ENCODE data around the gene OR52M1. TPM values are rescaled to one million over a fixed set of nuclear protein-coding genes. Genes with fewer than 3 reads are reported as not detected.

The OR52M1 gene
- total RNA-seq, 1 experiment from 2014 or later = not detected

DNA sequence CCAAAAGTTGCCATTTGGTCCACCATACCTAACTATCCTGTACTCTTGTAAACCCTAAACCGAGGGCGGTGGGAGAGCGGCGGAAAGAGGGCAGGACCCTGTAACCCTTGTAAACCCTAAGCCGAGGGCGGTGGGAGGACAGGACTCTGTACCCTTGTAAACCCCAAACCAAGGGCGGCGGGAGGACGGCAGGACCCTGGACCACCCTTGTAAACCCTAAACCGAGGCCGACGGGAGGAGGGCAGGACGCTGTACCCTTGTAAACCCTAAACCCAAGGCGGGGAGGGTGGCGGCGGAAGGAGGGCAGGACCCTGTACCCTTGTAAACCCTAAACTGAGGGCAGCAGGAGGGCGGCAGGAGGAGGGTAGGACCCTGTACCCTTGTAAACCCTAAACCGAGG is 24.1 kb downstream of the OR52M1 start:
- no peak for DNase-seq (ENCODE audit: low read depth)

DNA sequence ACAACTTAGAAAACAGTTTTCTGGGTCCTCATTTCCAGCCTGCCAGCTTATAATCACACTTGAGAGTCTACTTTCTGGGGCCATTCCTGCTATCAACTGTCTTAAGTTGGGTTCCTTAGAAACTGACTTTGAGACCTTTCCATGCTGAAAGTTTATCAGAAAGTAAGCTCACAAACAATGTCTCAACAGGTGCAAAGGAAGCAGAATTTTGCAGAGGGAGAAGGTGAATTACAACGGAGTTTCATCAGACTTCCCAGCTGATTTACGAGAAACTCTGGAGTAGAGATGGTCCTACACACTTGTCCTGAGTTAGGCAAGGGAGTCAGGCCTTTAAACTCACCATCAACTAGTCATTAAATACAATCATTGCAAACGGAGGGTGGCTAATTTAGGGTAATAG is 31.9 kb downstream of the OR52M1 start:
- no peak for DNase-seq (ENCODE audit: low read depth)

GRCh38 chr11:4577761-4578160 is 32.8 kb downstream of the OR52M1 start:
- DNase-seq (ENCODE audit: low read depth) = no peak

- DNase-seq (ENCODE audit: low read depth) = no peak
Observed at GRCh38 chr11:4578624-4579023, 33.6 kb downstream of the OR52M1 start.

- DNase-seq (ENCODE audit: low read depth) = no peak
Observed at GRCh38 chr11:4580124-4580523, 35.1 kb downstream of the OR52M1 start.

- DNase-seq (ENCODE audit: low read depth) = no peak
Observed at GRCh38 chr11:4581443-4581842, 36.5 kb downstream of the OR52M1 start, which contains the start of gene OR52I2. Gene OR52I2, plus strand, starts transcription at chr11:4581743.

DNA sequence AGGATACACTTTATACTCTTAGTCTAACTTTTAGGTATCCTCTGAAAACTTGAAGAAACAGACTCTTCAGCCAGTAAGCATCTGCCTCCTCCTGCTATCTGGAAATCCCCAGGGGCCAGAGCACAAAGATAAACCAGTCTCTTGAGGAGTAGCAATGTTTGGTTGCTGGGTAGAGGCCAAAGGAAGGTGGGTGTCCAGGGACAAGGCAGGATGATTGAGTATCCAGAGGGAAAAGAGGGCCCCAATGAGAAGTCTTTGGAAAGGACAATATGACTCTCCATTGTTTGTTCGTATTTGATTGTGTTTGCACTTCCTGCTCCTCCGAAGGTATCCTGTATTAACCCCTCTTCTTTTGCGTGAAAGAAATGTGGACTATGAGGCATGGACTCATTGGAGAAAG is 44.0 kb downstream of the OR52M1 start:
- DNase-seq (ENCODE audit: low read depth) = no peak

GRCh38 chr11:4593739-4594138 is 48.7 kb downstream of the OR52M1 start, which contains the start of gene OR52I1:
Gene OR52I1, plus strand, starts transcription at chr11:4594039. Its CDS starts 0 bp downstream, at chr11:4594039.
- no peak for DNase-seq (ENCODE audit: low read depth)

Other genes starting within 250 kb of the OR52M1 start
- gene OR52B4, start 176.8 kb upstream of the OR52M1 start, total RNA-seq (2014; rRNA removed; shearing (Covaris generic)) = not detected in 2 replicates
- gene TRIM21, start 151.5 kb upstream of the OR52M1 start, total RNA-seq (2014; rRNA removed; shearing (Covaris generic)) = 5.4 and 8.6 TPM in 2 replicates
- gene OR52K2, start 95.9 kb upstream of the OR52M1 start, total RNA-seq (2014; rRNA removed; shearing (Covaris generic)) = not detected in 2 replicates
- not detected in 2 replicates for gene OR52K1, start 62.5 kb upstream of the OR52M1 start, total RNA-seq (2014; rRNA removed; shearing (Covaris generic))
- gene OR52I2, start 36.6 kb downstream of the OR52M1 start, total RNA-seq (2014; rRNA removed; shearing (Covaris generic)) = not detected in 2 replicates
- not detected in 2 replicates for gene OR52I1, start 48.8 kb downstream of the OR52M1 start, total RNA-seq (2014; rRNA removed; shearing (Covaris generic))
- gene TRIM68, start 63.0 kb downstream of the OR52M1 start, total RNA-seq (2014; rRNA removed; shearing (Covaris generic)) = 5.4 and 9.6 TPM in 2 replicates
- not detected in 2 replicates for gene OR51D1, start 92.3 kb downstream of the OR52M1 start, total RNA-seq (2014; rRNA removed; shearing (Covaris generic))
- not detected in 2 replicates for gene OR51E1, start 98.8 kb downstream of the OR52M1 start, total RNA-seq (2014; rRNA removed; shearing (Covaris generic))
- gene OR51E2, start 152.7 kb downstream of the OR52M1 start, total RNA-seq (2014; rRNA removed; shearing (Covaris generic)) = 0.06 TPM in 1 of 2 replicates, not detected in the other
- not detected in 2 replicates for gene MMP26, start 159.6 kb downstream of the OR52M1 start, total RNA-seq (2014; rRNA removed; shearing (Covaris generic))
- not detected in 2 replicates for gene OR51F1, start 224.7 kb downstream of the OR52M1 start, total RNA-seq (2014; rRNA removed; shearing (Covaris generic))

Data from Daoy (cell line).